Renal cortex interstitium (tissue), 11 donors: ENCODE measurements around the gene RDH5. TPM values are rescaled to one million over a fixed set of nuclear protein-coding genes. Genes with fewer than 3 reads are reported as not detected.

Experiments used
- DNase-seq, 11 donors: peaks; one replicate each; pipeline ENCODE4 v3.0.0-alpha.2; 2013; ENCODE audit warnings: low read depth in 9 of 11, low spot score in 4 of 11; ENCODE audit errors: extremely low read depth in 1 of 11
- polyA plus RNA-seq, 3 donors: library from polyadenylated mRNA; unstranded; fragments of 120-200 nt; gene quantifications; one replicate each; pipeline ENCODE4 v1.2.1, GENCODE V29; 2013; ENCODE audit not compliant: insufficient read length in 3 of 3

Gene RDH5
- polyA plus RNA-seq, 3 donors, result 22.5 to 46.1 (median 24.5) TPM

DNA sequence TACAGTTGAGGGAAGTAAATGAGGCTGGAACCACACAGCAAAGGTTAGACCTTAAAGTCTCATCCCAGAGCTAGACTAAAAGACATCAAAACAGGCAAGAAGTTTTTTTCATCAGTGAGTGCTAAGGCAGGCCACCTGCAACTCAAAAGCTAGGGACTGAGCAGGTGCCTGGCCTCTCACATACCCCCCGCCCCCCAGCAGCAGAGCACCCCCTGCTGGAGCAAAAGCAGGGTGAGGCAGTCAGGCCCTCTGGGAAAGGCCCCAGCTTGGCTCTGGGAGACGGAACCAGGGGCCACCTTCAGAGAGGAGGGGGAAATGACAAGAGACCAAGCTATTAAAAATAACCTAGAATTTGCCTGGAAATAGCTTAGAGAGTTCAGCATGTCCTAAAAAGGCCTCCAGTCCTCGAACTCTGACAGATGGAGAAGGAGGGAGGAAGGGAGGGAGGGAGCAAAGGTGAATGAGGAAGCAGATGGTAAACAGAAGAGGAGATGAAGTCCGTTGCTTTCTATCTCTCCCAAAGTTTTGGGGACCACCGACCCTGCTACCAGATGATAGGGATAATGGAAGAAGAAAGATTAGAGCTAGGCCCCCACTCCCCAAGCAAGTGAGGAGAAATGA lies 14.3 kb upstream of the RDH5 start:
- no peak for DNase-seq

DNA sequence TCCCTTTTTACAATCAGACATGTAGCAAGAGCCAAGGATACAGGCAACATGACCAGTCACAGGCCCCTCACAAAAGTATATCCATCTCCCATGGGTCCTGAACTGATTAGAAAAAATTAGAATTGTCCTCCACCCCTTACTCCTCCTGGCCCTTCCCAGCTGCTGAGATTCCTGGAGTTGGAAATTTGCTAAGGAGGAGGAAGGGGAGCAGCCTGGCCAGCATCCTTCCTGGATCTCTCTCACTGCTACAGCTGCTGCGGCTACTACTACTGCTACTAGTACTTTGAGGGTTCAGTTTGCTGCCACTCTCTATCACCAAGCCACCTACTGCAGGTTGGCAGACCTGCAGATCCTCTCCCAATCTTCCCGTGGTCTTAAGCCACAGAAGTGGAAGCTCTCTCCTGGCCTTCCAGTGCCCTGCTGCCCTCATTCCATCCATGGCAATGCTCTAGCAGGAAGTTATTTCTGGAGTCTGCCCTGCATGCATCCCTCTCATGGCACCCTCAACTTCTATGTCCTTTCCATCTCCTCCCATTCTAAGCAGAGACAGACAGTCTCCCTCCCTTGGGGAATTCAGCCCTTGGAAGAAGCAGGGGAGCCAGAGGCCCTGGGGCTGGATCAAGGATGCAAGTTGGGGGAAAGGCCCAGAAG lies 13.5 kb upstream of the RDH5 start:
- DNase-seq, result no peak

DNA sequence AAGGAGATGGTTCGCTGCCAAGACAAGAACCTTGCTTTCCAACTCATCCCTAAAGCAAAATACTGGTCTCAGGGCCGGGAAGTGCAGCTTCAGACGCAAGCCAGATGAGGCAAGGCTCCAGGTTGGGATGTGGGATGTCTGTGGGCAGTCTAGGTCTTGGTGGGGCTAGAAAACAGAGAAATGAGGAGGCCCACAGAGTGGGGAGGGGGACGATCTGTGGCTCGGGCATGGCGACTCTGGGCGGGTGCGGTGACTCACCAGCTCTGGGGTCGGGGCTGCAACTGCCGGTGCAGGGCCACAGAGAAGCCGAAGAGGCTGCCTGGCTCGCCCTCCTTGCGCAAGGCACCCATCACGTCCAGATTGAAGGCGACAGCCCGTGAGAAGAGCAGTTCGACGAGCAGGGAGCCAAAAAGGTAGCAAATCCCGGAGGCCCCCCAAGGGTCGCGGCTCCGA lies 12.9 kb upstream of the RDH5 start:
- DNase-seq, result no peak

DNA sequence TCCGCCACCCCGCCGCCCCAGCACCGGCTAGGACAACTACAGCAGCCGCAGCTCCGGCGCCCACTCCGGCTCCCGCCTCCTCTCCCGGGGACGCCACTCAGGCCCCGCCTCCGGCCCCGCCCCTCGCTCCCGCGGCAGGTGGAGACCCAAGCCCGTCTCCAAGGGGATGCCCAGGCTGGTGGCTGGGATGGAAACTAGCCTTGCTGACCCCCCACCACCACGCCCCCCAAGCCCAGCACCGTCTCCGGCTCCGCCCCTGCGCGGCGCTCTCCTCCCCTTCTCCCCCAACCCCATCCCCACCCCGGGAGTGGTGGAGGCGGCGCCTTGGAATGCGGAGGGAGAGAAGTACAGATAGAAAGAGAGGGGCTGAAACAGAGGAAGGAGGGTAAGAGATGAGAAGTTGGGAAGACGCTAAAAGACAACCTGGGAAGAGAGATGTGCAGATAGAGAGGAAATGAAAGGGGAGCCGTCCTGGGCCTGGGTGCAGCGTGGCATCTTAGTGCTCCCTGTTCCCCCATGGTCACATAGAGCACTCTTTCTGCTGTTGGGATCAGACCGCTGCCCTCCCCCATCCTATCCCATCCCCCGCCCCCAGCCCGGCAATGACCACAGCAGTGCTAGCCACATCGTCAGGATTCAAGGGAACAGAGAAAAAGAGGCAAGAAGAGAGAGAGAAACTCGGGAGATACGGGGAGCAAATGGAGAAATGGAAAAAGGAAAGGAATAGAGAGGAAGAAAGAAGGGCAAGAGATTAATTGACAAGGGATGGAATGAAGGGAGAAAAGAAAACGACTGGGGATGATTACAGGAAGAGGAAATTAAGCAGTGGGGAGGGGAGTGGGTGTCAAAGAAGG lies 12.1 kb upstream of the RDH5 start, which contains the start of gene ITGA7:
TSS of gene ITGA7 (minus strand) at position 64 of the 854 bp plus-strand sequence. CDS start 222 bp downstream, outside the sequence.
- peak in 3 of 11 donors; percentile 63 to 66 (median 65) for DNase-seq

DNA sequence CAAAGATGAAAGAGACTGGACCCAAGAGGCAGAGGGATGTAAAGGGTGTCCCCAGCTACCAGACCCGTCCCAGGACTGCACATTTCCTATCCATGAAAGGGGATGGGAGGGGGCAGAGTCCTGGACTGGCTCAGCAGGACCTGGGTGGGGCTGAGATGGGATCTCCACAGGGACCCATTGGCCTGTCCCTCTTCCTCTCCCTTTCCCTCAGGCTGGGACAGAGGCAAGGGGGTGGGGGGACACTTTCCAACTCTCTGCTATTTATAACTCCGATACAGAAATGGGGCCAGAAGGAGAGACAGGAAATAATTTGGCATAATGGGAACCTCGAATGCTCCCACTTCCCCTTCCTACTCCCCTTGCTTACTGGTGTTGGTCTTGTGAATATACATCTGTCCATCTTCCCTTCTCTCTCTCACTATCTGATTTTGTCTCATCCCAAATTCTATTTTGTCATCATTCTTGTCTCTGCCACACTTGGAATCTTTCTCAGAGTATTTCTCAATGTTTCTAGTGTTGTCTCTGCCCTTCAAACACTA lies 11.4 kb upstream of the RDH5 start:
- no peak for DNase-seq

DNA sequence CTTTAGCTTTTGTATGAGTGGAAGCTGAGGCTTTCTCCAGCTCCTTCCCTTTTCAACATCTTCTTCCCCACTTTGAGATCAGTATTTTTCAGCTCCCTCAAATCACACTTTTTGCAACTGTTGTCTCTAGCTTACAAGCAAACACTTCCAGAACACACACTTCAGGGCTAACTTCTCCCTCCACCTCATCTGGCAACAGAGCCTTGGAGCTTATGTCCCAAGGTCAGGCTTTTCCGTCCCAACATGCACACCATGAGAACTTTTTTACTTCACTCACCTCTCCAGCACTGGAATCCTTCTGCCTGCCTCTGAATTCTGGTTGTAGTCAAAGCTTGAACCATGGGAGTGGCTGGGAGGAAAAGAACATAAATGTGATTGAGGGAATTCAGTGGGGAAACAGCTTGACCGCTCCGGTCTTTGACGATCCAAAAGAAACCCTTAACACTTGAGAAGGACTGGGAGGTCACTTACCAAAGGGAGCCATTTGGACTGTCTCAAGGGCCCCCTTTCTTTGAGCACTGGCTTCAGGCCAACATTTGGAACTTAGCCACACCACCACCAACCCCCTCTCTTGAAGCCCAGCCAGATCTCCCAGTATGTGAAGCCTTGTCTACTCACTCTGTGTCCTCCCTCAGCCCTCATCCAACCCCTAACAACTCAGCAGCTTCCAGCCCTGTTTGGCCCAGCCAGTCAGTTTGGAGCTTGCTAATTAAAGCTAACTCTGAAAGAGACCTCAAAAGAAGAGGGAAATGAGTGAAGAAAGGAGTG lies 8.2 kb upstream of the RDH5 start:
- peak in 1 of 11 donors; percentile 64 for DNase-seq

DNA sequence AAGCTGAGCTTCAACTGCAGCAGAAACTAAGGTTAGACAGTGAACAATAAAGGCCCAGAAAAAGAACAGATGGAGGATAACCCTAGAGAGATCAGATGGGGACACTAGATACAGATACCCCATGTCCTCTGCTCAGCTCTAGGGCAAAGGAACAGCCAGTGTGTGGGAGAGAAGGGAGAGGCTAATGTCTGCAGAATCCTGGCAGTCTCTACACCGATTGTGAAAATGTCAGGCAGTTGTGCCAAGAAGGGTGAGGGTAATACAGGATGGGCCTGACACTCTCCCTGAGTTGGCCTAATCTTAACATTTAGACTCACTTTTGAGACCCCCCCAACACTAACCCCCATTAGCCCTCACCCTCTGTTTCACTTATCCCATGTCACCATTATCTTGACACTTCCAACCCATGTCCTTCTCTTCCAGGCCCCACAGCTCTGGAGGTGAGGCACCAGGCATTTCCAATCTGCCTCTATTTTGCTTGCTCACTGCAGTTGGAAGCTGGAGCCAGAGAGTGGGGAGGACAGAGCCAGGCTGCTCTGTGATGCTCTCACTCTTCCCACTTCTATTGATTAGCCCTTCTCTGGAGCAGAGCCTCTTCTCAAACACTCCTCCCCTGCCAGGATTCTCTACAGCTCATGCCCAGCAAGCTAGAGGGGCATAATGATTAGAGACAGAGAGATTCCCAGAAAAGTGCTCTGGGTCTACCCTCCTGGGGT lies 7.3 kb upstream of the RDH5 start:
- DNase-seq, result no peak

DNA sequence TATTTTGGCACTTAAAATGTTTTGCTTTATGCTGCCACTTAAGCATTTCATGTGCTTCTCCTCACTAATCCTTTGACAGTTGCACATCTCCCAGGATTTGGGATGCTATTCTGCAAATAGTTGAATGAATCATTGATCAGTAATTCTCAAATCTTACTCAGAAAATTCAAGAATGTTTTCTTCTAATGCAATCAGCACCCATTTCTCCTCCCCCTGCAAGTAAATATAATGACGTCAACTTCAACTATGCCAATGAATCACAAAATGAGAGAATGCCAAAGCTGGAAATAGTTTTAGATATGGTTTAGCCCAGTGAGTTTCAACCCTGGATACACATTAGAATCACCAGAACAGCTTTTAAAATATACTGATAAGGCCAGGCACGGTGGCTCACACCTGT lies 6.5 kb upstream of the RDH5 start:
- DNase-seq, result no peak

DNA sequence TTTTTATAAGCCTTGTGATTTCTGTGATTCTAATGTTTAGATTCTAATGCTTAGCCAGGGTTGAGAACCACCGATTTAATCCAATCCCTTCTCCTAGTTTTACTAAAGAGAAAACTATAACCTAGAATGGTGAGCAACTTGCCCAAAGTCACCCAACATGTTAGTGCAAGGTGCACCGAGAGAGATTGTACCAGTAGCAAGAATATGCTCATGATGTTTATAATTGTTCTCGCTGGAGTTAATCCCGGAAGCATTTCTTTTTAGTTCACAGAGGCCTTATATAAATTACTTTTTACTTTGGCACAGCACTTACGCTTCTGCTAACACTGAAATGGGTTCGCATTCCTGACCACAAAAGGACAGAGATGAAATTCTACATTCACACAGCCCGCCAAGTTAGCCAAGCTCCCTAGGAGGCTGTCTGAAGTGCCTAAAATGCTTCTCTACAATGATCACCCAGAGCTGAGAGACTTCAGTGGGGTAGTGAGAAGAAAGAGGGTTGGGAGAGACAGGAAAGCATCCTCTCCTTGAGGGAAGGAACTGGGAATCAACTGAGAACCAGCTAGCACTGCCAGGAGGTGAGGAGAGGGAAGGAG lies 4.9 kb upstream of the RDH5 start:
- DNase-seq, result no peak

DNA sequence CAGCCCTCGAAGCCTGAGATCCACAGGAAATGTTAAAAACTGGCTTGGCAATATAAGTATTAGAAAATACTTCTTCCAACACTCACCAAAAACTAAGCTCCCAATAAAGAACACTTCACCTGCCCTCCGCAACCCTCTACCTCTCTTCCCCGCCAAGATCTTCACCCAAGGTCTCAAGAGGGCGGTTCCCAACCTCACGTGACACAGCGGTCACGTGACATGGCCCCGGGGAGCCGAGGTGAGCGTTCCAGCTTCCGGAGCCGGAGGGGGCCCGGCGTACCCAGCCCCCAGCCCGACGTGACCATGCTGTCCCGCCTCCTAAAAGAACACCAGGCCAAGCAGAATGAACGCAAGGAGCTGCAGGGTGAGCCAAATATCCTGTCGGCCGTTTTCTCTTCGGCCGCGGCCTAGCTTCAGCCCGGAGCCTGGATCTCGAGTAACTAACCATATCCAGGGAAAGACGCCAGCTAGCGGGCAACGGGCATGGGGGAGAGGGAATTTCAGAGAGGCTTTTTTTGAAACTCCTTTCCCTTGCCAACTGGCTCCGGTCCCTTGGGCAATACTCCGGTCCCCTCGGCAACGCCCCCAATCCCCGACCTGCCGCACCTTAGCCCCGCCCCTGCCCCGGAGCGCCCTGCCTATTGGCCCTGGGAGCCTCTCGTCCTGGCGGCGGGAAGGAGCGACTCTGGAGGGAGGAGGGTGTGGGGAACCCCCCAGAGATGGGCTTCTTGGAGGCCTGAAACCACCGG lies 4.2 kb upstream of the RDH5 start, which contains the start of gene BLOC1S1:
TSS of gene BLOC1S1 (plus strand) at position 214 of the 749 bp plus-strand sequence. CDS start at position 220, 6 bp downstream.
- peak in 9 of 11 donors; percentile 90 to 98 (median 92) for DNase-seq

DNA sequence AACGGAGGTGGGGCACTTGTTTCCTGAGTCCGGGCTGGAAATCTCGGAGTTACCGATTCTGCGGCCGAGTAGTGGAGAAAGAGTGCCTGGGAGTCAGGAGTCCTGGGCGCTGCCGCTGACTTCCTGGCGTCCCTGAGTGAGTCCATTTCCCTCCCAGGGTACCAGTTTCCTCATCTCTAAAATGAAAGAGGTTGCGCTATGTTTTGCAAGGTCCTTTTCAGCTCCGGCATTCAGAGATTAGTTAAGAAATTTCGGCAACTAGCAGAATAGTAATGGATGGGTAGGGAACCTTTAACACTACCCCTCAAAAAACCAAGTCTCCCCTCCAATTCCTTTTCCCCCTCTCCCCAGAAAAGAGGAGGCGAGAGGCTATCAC lies 3.6 kb upstream of the RDH5 start:
- DNase-seq, result no peak

DNA sequence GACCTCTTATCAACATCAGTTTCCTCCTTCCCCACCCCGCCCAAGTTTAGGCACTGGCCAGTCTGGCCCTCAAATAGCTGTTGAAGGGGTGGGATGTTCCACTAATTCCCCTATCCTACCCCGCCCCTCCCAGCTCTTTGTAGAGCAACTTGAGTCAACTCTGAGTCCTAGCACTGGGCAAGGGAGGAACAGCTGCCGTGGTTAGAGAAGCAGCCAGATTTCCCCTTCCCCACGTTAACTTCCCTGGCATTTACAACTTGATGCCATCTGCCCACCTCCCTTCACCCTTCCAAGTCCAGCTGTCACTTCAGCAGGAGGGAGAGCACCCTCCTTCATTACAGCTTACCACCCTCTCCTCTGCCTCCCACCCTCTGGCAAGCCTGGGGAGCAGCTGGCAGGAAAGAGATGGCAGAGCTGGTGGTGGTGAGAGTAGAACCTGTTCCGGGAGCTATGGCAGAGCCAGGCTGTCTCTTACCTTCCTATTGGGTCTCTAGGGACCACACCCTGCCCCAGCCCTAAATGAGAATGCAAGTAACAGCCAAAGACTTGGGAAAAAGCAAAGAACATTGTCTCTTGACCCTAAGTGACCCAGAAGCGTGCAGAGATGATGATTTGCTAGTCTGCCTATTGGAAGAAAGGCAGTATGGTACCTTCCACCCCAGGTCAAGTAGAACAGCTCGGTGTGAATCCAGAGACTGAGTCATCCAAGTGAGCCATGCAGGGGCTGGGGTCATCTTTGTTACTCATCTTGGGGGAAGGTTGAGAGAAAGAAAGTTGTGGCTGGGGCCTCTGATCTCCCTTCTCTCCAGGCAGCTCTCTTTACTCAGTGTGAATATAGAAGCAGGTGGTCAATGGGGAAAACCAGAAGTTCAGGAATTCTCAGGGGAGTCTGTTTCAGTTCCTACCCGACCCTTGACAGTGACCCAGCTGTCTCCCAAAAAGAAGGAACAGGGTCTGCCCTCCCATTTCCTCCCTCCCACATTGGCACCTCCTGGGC lies 2.9 kb upstream of the RDH5 start:
- DNase-seq, result no peak

DNA sequence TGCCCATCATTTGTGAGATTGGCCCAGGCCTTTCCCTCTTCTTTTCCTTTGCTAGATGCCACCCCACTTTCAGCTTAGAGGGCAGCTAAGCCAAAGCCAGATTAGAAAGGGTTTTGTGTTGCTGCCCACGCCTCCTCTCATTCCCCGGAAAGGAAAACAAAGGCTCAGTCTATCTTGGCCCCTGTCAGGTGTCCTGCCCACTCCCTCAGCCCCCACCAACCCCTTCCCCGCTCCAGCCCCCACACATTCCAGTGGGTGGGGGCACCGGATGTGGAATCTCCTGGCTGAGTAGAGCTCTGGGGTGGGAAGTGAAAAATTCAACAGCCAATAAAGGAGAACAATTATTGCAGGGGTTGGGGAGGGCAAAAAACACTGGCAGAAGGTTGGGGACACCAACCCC lies 2.2 kb upstream of the RDH5 start:
- no peak for DNase-seq

DNA sequence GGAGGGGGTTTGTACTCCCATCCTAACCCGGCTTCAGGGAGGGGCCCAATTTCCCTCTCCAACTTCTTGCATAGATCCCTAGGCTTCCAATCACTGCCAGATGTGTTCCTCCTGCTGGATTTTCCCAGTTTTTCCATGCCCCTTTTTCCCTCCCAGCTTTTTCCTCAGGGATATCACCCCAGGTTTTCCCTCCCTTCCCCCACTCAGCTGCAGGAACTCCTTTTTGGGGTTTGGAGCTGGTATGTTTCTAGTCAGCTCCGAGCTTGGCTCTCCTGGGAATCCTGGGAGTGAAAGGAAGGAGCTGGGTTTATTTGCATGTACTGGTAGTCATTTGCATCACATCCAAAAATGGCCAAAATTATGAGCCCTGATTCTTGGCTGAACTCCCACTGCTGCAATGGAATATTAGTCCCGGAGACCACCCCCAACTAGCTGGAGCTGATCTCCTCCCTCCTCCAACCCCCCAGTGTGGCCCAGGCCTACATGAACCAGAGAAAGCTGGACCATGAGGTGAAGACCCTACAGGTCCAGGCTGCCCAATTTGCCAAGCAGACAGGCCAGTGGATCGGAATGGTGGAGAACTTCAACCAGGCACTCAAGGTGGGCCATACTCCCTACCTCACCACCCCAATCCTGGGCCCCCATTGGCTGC lies 1.4 kb upstream of the RDH5 start:
- no peak for DNase-seq

DNA sequence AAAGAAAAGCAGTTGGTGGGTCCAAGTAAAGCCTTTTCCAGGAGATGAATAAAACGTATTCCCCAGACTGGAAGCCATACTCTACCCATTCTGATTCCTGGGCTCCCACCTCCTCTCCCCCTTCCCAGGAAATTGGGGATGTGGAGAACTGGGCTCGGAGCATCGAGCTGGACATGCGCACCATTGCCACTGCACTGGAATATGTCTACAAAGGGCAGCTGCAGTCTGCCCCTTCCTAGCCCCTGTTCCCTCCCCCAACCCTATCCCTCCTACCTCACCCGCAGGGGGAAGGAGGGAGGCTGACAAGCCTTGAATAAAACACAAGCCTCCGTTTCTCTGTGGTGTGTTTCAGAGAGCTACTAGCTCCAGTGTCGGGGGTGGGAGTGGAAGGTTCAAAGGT lies 822 bp upstream of the RDH5 start:
- DNase-seq, result no peak
